SHP77 treated with DMSO at 0.1 percent for 48 hours (cell line): ENCODE results near the gene C5.
"Not testable (repeated sequence)": the region's sequence is repeated elsewhere in the genome, so short reads cannot be mapped to it uniquely, and the experiment has no call there.

ENCODE experiments used
- DNase-seq: peaks from one replicate; lab custom pipeline; 2025; lab: John Stamatoyannopoulos, UW

C5 gene

GRCh38 chr9:121048618-121049017 lies 1.5 kb downstream of the C5 start:
- no peak for DNase-seq

DNA sequence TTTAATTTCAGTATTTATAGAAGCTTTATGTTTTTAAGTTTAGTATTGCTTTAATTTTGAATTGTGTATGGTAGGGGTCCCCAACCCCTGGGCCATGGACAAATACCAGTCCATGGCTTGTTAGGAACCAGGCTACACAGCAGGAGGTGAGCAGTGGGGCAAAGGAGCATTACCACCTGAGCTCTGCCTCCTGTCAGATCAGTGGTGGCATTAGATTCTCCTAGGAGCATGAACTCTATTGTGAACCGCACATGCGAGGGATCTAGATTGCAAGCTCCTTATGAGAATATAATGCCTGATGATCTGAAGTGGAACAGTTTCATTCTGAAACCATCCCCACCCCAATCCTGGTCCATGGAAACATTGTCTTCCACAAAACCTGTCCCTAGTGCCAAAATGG lies 1.9 kb downstream of the C5 start:
- no peak for DNase-seq

DNA sequence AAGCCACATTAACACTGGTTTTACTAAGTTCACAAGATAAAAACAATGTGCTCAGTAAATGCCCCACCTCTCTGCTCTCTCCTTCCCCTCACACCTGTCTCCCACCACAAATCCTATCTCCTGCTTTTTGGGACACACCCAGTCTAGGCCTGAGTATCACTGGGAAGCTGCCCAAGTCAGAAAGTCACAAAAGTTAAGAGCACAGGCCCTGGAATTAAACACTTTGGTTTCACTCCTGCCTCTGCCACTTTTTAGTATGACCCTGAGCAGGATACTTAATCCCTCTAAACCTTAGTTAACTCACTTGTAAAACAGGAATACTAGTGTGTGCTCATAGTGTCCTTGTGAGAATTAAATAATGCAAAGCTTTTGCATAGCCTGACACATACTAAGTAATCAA lies 11.3 kb downstream of the C5 start:
- no peak for DNase-seq

- no peak for DNase-seq
Measured at GRCh38 chr9:121038362-121038761, 11.7 kb downstream of the C5 start.

GRCh38 chr9:121035717-121036116 lies 14.4 kb downstream of the C5 start:
- DNase-seq: not testable (repeated sequence)

GRCh38 chr9:121034529-121034928 lies 15.5 kb downstream of the C5 start:
- DNase-seq: no peak

DNA sequence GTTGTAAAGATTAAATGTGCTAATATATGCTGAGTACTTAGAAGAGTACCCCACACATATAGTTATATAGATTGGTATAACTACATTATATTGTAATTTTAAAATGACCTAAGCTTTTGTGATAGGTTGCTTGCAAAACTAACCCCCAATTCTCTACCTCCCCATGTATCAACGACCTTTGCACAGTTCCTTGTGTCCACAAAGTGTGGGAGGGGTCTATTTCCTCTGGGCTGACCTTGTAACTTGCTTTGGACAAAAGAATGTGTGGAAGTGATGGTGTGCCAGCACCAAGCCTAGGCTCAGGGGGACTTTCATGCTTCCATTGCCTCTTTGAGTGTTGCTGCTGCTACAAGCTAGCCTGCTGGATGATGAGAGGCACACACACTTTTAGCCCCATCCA lies 20.6 kb downstream of the C5 start:
- no peak for DNase-seq

DNA sequence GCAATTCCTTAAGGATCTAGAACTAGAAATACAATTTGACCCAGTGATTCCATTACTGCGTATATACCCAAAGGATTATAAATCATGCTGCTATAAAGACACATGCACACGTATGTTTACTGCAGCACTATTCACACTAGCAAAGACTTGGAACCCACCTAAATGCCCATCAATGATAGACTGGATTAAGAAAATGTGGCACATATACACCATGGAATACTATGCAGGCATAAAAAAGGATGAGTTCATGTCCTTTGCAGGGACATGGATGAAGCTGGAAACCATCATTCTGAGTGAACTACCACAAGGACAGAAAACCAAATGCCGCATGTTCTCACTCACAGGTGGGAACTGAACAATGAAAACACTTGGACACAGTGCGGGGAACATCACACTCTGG lies 21.8 kb downstream of the C5 start:
- not testable (repeated sequence) for DNase-seq

GRCh38 chr9:121026768-121027167 lies 23.3 kb downstream of the C5 start:
- no peak for DNase-seq

DNA sequence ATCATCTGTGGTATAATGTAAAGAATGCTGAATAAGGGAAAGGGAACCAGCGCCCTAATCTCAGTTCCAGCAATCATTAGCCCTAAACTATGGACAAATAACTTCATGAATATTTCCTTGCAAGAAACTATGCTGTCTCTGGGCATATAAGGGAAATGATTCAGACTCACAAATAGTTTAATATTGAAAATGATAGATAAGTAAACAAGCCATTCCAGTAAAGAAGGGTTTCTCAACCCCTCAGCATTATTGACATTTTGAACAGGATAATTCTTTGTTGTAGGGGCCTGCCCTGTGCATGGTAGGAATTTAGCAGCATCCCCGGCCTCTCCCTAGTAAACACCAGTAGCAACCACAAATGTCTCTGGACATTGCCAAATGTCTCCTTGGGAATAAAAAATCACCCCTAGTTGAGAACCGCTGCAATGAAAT lies 23.8 kb downstream of the C5 start:
- no peak for DNase-seq

GRCh38 chr9:121024237-121024636 lies 25.8 kb downstream of the C5 start:
- no peak for DNase-seq

- no peak for DNase-seq
Measured at GRCh38 chr9:121023064-121023463, 27.0 kb downstream of the C5 start.

- no peak for DNase-seq
Measured at GRCh38 chr9:121021301-121021700, 28.8 kb downstream of the C5 start.

GRCh38 chr9:121019273-121019672 lies 30.8 kb downstream of the C5 start:
- DNase-seq: no peak

GRCh38 chr9:121013911-121014310 lies 36.2 kb downstream of the C5 start:
- DNase-seq: no peak

- DNase-seq: no peak
Measured at GRCh38 chr9:121009650-121010049, 40.4 kb downstream of the C5 start.

GRCh38 chr9:120999317-120999716 lies 50.8 kb downstream of the C5 start:
- DNase-seq: no peak

- no peak for DNase-seq
Measured at GRCh38 chr9:120998111-120998510, 52.0 kb downstream of the C5 start.

DNA sequence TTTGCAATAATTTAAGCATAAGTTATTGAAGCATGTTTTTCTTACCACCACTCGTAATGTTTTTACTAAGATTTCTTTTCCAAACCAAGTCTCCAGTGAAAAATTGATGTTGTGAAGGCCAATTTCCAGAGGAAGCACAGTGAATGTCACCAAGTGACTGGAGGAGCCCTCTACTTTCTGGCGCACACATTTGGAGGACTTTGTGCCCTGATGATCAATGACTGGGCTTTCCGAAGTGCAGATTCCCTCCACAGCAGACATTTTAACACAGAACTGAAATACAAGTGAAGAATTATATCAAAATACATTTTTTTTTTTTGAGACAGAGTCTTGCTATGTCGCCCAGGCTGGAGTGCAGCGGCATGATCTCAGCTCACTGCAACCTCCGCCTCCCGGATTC lies 52.6 kb downstream of the C5 start:
- DNase-seq: no peak

DNA sequence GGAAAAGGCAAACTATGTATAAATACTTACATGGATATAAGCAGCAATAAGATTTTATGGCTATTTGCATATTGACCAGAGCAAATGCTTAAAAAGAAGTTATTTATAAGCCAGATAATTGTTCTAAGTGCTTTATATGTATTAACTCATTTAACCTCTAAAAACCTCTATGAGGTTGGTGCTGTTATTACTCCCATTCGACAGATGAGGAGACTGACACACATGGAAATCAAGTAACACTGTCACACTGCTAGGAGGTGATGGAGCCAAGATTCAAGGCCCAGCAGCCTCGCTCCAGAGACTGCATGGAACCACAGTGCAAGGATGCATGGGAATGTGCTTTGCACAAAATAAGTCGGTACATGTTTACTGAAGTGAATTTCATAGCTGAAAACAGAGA lies 53.7 kb downstream of the C5 start:
- no peak for DNase-seq

GRCh38 chr9:120989065-120989464 lies 61.0 kb downstream of the C5 start:
- no peak for DNase-seq

DNA sequence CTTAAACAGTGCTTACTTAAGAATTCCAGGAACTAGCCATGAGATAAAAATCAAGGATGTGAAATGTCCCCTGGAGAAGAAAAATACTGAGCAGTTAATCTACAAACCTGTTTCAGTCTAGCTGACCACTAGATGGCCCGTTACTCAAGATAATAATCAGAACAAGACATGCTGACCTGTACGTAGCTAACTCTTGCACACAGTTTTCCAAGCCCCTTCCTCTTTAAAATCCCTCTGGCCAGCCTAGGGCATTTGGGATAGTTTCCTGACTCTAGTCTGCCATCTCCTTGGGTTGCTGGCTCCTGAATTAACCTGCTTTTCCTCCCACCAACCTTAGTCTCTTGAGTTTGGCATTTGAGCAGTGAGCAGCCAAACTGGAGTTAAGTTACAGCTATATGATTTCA lies 64.3 kb downstream of the C5 start:
- peak; percentile 36 for DNase-seq

- no peak for DNase-seq
Measured at GRCh38 chr9:120983259-120983837, 66.7 kb downstream of the C5 start.

GRCh38 chr9:120982836-120983235 lies 67.2 kb downstream of the C5 start:
- DNase-seq: no peak

GRCh38 chr9:120980951-120981350 lies 69.1 kb downstream of the C5 start:
- peak; percentile 22 for DNase-seq
